ENCODE data around the gene KIF26B.

GRCh38 chr1:245207801-245208200 is 53.0 kb downstream of the KIF26B start:
- no peak for TF ChIP-seq POLR2A (IDR thresholded peaks at IDR 0.05)
- TF ChIP-seq CTCF (IDR thresholded peaks at IDR 0.05), result no peak
- TF ChIP-seq POLR2AphosphoS5 (IDR thresholded peaks at IDR 0.05), result no peak
- no peak for TF ChIP-seq EP300 (IDR thresholded peaks at IDR 0.05; ENCODE audit: low read depth)

All from transverse colon (tissue), 4 donors.